GM18526 (cell line): ENCODE data around the gene PDGFA.

Experiments
- POLR2A ChIP-seq: IDR thresholded peaks from 3 replicates; pipeline ENCODE4 v1.6.1; 2011; ENCODE audit not compliant: insufficient read length; ENCODE audit errors: extremely low read depth

The PDGFA gene

DNA sequence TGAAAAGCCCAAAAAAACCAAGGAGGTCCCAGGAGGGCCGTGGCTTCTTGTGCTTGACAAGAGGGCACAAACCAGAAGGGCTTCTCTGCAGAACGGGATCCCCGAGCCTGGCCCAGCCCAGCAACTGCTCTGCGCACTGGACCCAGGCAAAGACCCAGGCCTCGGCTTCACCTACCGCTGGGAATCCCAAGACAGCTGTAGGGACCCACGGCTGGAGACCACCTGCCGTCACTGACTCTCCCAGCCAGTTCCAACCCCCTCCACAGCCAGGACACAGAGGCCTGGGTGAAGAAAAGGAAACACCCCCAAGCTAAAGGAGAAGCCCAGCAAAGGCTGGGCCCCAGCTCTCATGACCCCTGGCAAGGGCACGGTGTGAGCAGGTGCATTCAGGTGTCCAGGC, 24.3 kb downstream of the PDGFA start:
- TF ChIP-seq POLR2A = no peak

- no peak for TF ChIP-seq POLR2A
Measured at GRCh38 chr7:494906-495305, 24.7 kb downstream of the PDGFA start.

DNA sequence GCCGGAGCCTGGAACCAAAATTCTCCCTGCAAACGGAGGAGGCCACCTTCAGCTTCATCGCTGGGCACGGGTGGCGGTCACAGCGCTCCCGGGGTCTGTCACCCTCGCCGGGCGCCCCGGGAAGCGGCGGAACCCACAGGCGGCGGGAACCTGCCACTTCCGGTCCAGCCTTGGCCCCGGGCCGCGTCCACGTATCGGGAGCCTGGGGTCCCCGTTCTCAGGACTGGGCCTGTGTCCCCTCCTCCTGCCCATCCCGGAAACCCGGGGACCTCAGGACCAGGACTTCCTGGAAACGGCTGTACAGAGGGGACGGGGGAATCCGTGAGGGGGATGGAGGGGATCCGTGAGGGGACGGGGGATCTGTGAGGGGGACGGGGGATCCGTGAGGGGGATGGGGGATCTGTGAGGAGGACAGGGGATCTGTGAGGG, 25.4 kb downstream of the PDGFA start:
- TF ChIP-seq POLR2A = no peak

DNA sequence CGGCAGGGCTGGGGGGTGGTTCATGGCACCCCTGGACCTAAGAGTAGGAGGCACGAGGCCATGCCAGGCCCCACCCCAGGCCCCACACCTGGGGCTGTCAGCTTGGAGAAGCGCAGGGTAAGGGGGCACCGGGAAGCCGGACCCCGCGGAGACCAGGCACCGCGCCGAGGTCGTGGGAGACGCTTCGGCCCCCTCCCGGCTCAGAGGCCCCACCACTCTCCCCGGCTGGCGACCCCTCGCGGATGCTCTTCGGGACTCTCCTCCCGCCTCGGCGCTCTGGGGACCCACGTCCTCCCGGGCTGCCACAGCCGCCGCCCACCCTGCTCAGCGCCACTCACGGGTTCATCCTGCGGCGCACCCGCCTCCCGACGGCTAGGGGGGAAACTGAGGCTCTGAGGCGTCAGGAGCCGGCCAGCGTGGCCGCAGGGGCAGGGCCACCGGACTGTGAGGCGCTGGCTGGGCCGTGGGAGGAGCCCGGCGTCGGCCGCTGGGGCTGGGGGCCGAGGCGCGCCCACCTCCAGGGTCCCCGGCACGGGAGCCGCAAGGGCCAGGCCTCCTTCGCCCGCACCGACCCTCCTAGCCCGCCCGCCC, 25.9 kb downstream of the PDGFA start:
- TF ChIP-seq POLR2A = no peak

DNA sequence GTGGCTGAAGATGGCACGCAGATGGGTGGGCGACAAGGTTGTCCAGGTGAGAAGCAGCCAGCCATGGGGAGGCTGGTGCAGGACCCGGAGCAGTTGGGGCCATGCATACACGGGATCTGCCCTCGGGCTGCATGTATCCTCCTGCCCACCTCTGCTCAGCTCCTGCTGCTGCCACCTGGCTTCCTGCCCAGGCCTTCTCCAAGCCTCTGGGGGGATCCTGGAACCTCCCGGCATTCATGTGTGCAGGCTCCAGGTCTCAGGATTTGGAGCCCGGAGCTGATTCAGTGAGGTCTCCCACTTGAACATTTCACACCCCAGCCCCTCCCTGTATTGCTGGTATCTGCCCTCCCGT, 27.0 kb downstream of the PDGFA start:
- TF ChIP-seq POLR2A = no peak

DNA sequence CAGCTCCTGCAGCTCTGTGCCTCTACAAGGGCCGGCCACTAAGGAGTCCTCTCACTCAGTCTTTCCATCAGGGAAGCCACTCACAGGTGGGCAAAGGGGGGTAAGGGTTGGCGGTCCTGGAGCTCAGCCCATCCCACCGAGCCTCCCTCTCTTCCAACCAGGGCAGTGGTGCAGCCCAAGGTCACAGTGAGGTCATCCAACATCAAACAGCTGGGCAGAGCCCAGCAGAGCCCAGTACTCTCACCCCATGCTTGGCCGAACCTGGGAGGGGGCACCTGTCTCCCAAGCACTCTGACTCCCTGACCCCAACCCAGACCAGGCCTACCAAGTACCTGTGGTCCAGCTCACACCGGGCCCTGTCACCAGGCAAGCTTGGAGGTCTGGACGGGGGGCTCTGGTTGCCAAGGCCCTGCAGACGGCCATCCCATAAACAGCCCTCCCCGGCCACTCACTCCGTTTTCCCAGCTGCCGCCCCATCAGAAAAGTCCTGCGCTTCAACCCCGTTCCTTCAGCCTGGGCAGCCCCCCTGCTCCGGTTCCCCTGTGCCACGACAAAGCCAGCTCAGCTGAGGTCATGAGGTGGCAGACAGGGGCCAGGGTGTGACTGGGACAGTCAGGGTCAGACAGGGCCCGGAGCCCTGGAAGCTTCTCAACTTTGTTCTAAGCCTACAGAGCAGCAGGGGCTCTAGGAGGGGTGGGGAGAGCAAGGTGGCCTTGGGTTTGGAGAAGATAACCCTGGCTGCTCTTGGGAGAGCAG, 27.5 kb downstream of the PDGFA start:
- no peak for TF ChIP-seq POLR2A

GRCh38 chr7:491292-491957, 28.2 kb downstream of the PDGFA start:
- no peak for TF ChIP-seq POLR2A

GRCh38 chr7:490461-491291, 29.0 kb downstream of the PDGFA start:
- no peak for TF ChIP-seq POLR2A

DNA sequence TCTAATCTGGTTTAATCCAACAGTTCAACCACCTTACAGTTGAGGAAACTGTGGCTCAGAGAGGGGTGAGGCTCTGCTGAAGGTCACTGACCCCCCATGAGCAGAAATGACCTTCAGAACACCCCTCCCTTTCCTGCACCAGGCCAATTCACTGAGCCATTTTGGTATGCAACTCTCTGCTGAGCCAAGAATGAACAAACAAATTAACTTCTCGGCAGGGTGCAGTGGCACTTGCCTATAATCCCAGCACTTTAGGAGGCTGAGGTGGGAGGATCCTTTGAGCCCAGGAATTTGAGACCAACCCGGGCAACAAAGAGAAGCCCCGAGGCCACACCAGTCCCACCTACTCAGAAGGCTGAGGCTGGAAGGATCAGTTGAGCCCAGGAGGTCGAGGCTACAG, 29.8 kb downstream of the PDGFA start:
- no peak for TF ChIP-seq POLR2A

GRCh38 chr7:486216-486743, 33.4 kb downstream of the PDGFA start:
- no peak for TF ChIP-seq POLR2A

- no peak for TF ChIP-seq POLR2A
Measured at GRCh38 chr7:485188-486081, 34.2 kb downstream of the PDGFA start.

DNA sequence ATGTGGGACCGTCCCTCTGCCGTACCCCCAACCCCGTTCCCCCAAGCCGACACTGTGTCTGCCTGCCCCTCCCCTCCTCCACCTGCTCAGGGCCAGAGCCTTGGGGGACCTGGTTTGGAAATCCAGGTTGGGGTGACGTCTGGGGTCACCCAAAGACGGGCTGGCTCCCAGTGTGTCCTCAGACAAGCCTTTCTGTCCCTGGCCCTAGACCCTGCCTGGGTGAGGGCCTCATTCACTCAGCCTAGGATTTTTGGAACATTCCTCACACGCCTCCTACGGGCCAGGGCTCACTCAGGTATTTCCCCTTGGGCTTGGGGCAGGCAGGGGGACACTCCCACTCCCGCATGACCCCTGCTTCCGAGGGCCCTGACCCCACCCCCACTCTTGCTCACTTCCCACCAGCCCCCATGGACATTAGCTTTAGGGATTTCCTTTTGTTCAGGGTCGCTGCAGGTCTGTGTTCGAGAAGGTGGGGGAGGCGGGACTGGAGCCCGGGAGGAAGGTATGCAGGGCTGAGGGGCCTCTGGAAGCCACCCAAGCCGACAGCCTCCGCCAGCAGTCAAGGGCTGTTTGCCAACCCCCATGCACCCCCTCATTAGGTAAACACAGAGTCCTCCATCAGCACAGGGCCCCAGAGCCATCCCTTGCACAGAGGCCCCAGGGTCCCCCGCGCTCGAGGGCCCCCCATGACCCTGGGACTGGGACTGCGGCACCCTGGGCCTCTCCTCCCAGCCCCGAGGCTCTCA, 35.1 kb downstream of the PDGFA start:
- TF ChIP-seq POLR2A = no peak

- TF ChIP-seq POLR2A = no peak
Measured at GRCh38 chr7:483656-484355, 35.8 kb downstream of the PDGFA start.
